HG03521 (cell line): ENCODE measurements around the gene CHST11.

ENCODE experiments used
- ATAC-seq: cut with Tn5 transposase; IDR thresholded peaks from one replicate; pipeline ENCODE4 v1.9.1; 2021; ENCODE audit warnings: mild to moderate bottlenecking, moderate library complexity; ENCODE audit not compliant: unreplicated experiment

CHST11 gene

DNA sequence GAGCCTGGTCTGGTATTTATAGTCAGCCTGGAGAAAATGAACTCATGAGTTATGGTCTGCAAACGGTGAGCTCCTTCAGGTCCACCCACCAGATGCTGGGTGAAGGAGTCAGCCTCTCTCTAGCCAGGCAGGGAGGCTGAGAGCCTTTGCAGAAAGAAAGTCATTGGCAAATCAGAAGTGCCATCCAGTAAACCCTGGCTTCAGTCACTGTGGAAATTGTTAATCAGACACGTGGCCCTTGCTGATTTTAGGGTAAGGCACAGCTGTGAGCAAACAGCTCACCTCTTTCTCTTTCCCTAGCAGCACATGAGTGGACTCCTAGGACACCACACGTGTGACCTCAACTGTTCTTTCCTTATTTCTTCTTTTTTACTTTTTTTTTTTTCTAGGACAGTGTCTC, 44.9 kb downstream of the CHST11 start:
- ATAC-seq = no peak

DNA sequence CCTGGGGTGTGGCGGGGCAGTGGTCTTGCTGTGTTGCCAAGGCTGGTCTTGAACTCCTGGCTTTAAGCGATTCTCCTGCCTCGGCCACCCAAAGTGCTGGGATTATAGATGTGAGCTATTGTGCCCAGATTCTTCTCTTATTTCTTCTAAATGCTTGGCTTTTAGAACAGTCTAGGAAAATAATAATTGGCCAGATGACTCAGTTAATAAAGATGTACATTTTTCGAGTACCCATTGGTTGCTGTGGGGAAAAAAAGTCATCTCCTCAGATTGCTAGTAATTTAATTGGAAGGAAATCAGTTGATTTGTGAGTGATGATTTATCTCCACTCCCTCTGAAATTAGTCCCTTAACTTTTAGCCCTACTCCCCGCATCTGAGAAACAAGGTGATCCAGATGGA, 45.5 kb downstream of the CHST11 start:
- no peak for ATAC-seq

DNA sequence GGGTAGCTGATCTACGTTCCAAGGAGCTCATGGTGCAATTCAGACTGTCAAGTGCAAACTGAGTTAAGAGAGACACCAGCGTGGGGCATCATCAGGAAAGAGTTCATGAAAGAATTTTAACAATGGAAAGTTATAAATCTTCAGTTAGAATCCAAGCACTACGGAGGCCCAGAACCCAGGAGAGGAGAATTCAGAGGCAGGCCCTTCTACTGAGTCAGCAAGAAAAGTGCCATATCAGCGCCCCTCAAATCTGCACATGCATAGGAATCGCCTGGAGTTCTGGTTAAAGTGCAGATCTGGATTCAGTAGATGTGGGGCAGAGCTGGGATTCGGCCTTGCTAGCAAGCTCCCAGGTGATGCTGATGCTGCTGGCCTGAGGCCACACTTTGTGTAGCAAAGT, 45.9 kb downstream of the CHST11 start:
- ATAC-seq = no peak

DNA sequence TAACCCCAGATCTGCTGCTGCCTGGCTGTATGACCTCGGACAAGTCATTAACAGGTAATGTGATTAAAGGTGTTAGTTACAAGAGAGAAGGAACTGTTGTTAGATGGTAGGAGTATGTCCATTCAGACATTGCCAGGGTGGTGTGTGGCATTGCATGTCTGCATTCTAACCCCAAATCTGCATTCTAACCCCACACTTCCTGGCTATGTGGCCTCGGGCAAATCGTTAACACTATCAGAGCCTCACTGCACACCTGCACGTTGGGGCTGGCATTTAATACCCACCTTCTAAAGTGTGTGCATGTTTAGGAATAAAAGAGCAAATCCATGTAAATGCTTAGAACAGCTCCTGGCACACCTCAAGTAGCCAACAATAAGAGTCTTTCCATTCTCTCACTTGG, 46.4 kb downstream of the CHST11 start:
- ATAC-seq = no peak

DNA sequence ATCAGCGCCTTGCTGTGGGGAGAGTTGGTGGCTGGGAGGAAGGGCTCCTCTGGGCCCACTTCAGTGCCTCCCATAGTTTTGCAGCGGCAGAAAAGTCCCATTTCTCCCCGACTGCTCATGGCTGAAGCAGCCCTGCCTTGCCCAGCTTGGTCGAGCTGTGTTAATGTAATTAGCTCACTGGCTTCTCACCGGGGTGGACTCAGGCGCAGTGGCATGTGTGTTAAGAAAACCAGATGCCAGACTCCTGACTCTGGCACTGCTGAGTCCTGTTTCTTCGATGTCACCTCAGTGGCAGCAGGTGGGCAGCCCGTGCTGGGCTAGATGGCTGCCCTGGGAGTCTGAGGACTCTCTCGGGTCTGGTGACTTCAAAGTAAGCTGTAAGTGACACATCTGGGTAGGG, 47.4 kb downstream of the CHST11 start:
- no peak for ATAC-seq

DNA sequence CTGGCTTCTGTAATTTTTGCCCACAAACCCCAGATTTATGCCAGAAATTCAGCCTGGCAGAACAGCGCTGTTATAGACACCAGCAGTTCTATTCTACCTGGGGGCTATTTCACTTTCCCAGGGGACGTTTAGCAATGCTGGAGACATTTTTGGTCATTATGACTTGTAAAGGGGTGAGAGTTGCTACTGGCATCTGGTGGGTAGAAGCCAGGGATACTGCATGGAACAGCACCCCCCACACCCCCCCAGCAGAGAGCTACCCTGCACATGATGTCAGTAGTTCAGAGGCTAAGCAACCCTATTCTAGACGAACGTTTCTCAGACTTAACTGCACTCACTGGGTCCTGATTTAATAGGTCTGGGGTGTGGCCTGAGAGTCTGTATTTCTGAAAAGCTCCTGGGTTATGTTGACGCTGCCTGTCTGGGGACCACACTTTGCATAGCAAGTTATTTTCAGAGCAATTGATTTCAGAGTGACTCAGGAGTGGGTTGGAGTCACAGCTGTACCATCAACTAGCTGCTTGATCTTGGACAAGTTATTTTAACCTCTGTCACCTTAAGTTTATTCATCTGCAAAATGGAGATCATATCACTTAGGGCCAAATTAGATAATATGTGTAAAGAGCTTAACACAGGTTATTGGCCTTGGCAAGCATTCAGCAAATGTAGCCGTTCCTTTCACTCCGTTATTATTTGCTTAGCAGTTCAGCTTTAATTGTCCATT, 48.5 kb downstream of the CHST11 start:
- peak; percentile 96 for ATAC-seq

DNA sequence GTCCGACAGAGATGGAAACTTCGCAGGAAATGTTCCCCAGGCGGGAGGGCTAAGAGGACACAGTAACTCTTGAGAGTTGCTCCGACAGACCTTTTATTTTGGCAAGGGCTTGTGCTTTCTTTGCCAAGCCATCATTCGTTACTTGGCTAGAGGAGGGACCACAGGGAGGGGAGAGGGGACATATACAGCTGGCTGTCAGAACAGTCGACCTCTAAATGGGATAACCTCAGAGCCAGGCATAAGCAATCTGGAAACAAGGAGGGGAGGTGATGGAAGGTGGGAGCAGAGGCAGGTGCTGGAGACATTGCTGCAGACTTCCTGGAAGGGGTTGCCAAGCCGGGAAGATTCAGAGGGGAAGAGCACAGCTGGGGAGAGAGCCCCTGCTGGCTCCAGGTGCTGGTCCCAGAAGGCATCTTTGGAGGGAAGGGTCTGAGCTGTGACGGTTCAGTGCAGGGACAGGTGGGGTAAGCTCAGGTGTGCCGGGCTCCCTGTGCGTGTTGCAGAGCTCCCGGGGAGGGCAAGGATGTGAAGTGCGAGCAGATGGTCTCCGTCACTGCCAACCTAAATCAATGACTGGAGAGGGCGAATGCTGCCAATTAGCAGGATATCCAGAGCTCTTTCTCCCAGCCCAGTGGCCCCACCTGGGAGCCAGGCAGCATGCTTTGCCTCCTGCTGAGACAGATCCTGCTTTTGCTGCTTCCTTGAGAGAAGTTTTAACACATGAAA, 50.1 kb downstream of the CHST11 start:
- no peak for ATAC-seq

DNA sequence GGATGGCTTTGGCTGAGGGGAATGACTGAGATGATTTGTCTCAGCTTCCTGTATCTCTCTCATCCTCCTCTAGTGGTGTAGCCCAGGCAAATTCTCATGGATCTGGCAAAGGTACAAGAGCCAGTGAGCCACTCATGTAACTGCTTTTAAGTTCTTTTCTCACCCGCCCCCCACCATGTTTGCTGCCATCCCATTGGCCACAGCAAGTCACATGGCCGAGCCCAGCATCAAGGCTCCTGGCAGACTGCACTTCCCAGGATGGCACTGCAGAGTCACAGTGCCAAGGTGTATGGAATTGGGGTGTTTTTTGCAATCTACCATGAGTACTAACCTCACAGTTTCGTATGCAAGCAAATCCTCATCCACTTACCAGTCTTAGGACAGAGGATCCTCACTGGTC, 50.9 kb downstream of the CHST11 start:
- no peak for ATAC-seq

DNA sequence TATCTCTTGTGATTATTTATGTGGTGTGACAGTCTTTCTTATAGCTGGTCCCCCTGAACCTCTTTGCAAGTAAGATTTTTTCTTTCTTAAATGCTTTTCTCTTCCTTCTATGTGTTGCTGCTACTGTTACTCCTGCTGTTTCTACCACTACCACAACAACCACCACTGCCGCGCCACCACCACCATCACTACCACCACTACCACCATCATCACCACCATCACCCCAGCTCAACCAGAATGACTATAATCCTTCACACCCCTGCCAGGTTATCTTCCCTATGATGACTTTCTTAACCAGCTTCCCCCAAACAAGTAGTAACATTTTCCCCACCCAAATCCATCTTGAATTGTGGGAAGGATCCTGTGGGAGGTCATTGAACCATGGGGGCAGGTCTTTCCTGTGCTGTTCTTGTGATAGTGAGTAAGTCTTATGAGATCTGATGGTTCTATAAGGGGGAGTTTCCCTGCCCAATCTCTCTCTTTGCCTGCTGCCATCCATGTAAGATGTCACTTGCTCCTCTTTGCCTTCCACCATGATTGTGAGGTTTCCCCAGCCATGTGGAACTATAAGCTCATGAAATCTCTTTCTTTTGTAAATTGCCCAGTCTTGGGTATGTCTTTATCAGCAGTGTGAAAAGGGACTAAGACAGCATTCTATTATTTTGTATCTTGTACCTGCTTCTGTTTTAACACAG, 52.2 kb downstream of the CHST11 start:
- ATAC-seq = no peak

DNA sequence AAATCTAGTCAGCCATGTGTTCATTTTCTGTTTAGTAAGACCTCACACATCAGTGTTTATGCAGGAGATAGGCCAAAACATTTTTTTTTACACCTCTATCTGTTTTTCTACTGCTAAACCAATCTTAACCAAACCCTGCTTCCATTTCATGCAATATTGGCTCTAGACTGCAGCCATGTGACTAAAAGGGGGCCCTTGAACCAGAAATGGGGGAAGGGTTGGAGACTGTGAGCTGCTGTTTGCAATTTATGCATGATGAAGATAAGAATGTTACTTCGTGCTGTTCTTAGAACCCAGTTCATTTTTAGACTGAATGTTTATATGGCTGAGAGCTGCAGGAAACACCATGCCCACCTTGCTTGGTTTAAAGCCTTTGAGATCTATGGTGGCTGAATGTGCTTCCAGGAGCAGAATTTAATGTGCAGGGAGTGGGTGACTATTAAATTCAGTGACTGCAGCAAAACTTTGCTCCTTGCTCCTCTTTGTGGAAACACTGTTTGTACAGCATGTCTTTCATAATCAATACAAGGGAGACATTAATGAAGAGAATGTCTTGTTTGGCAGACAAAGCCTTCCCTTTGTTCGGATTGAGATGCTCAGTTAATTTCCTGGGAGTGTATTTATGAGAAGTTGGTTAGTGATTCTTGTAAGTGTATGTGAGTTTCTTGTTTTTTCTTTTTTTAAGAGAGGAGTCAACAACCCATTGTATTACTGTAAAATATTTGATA, 53.6 kb downstream of the CHST11 start:
- no peak for ATAC-seq

DNA sequence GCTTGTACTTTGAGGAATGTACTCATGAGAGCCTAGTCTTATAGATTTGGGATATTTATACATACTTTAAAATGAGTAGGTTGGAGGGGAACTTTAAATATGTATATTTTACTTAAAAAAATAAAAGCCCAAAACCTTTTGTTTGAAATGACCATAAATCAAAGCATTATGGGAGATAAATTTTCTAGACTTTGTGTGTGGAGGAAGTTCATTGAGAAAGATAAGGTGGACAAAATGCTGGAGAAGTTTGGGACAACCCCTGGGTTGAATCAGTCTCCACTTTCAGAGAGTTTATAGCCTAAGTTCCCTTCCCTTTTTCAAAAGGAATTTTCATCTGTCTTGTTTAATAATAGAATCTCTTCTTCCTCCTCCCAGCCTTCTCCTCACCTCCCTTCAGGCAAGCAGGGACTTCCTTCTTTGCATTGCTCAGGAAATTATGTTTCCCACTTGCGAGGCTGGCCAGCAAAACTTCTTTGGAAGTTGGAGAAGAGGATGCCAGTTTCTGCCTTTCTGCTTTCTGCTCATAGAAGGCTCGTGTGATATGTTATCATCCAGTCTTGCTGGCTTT, 54.2 kb downstream of the CHST11 start:
- no peak for ATAC-seq

DNA sequence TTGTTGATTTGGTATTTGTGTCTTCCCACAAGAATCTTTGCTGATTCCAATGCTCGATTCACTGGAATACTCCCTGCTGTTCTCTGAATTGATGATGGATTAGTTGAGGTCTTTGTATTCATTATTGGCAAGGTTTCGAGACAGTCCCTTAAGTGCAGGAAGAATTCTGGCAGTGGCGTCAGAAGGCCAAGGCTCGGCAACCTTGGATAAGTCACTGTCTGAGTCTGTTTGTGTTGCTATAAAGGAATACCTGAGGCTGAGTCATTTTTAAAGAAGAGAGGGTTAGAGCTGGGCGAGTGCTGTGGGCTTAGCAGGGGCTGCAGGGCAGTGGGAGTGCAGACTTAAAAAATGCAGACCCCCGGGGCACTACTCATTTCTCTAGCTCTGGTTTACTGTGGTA, 56.9 kb downstream of the CHST11 start:
- no peak for ATAC-seq

DNA sequence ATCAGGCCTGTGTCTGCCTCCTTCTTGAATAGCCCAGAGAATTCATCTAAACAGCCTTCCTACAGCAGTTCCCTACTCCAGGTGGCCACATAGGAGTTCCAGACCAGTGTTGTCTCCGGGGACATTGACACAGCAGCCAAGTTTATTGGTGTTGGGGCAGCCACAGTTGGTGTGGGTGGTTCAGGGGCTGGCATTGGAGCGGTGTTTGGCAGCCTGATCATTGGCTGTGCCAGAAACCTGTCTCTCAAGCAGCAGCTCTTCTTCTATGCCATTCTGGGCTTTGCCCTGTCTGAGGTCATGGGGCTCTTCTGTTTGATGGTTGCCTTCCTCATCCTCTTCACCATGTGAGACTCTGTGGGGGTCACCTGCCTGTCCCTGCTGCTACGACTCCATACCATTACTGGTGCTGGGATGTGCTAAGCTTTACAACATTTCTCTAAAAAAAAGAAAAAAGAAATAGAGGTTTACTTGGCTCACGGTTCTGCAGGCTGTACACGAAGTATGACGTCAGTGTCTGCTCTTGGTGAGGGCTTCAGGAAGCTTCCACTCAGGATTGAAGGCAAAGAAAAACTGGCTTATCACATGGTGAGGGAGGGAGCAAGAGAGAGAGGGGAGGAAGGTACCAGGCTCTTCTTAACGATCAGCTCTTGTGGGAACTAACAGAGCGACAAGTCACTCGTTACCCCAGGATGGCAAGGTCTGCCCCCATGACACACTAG, 57.5 kb downstream of the CHST11 start:
- ATAC-seq = no peak

DNA sequence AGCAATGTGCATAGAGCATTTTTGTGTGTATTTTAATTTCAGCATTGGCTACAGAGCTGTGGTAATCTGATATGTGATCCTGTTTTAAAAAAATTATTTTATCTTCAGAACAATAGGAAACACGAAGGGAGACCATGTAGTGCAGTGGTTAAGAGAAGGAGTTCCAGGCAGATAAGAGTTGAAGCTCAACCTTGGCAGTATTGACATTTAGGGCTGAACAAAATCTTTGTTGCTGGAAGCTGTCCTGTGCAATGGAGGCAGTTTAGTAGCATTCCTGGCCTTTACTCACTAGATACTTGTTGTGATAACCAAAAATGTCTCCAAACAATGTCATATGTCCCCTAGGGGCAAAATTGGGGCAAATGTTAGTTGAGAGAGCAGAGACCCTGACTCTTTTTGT, 59.2 kb downstream of the CHST11 start:
- no peak for ATAC-seq

DNA sequence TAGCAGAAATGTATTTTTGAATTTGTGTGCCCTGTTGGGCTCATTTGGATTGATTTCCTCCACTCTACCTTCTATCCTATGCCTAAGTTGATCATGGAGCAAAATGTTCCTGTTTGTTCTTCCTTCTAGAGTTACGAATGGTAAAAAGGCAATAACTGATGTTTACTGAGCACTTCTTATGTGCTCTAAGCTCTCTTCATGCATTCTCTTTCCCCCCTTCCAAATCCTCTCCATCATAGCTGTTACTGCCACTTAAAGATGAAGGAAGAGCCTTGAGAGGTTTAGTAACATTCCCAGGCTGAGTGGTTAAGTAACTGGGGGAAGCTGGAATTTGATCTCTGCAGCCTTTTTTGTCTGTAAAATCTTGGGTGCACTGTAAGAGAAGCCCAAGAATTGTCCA, 60.1 kb downstream of the CHST11 start:
- no peak for ATAC-seq

DNA sequence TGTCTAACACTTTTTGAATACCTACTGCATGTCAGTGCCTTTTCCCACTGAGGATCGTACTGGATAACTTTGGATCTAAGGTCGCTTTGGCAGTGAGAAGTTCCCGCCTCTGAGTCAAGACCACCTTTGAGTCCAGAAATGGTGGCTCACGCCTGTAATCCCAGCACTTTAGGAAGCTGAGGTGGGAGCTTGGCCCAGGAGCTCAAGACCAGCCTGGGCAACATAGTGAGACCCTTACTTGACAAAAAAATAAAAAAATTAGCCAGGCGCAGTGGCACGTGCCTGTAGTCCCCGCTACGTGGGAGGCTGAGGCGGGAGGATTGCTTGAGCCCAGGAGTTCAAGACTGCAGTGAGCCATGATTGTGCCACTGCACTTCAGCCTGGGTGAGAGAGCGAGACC, 61.1 kb downstream of the CHST11 start:
- ATAC-seq = no peak

DNA sequence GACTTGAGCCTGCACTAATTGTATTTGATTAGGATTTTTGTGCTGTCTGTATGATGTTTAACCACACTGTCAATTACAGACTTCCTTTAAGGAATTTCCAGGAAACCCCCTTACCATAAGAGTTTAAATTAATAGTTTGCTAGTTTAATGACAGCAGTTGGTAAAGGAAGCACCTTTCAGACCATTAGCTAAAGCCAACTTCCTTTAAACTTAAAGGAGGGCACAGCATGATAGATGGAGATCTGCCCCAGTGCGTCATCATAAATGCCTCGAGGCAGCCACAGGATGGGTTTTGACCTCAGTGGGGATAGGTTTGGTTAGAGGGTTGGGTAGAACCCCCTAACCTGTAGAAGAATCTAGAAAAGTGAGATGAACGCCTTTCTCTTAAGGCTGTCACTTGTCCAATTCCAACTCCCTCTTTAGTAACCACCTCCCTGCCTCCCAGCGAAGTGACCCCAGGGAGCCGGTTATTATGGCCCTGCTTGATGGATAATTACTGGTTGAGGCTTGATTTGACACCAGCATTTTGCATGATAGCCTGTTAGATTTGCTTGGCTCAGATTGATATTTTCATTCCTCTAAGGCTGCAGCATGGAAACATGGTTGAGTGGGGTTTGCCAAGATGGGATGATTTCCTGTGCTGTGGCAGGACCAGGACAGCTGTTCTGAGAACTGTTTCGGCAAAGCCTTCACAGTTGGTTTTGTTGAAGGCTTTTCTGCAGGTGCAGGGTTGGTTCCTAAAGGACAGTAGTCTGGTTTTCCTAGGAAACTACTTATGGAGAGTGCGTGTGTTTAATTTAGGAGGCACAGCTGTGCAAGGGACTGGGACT, 62.7 kb downstream of the CHST11 start:
- ATAC-seq = no peak

DNA sequence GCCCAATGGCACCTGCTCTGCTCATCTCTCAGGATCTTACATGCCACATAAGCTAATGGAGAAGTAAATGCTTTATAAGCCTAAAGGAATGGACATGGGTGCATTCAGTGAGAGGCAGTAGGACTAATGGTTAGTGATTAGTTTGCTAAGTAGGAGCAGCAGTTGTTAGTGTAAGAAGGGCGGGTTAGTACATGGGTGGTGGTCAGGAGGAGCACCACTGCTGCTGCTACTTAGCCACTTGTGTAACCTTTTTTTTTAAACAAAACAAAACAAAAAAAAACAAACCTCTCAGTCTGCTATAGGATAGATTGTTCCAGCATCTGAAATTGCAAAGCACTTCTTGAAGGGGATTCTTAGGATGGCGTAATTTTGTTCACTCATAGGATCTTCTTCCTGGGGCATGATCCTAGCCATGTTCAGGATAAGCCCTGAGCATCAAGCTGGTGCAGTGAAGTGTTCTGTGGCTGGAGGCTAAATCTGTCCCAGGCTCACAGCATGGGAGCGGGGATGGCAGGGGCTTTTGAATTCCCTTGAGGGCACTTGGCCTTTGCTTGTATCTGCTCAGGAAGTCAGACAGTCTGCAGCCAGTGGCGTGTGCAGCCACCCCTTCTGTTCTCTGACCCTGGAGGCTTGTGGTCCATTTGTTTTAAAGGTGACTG, 63.6 kb downstream of the CHST11 start:
- no peak for ATAC-seq

DNA sequence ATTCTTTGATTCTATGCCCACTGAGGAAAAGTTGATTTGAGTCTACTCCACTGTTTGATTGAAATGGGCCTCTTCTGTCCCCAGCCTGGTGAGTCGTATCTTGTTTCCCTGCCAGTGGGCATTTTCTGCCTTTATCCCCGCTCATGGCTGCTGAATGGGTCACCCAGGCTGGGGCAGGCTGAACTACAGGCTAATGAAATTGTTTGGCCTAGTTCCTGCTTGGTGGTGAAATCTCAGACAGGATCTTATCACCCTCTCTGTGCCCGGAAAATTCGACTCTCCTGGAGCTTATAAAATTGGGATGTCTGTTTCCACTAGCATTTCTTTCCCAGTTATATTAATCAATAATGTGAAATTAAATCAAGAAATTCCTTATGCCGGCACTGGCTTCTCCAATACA, 65.0 kb downstream of the CHST11 start:
- no peak for ATAC-seq
